ENCODE data around the gene SHC2.
"Not testable (repeated sequence)": the region's sequence is repeated elsewhere in the genome, so short reads cannot be mapped to it uniquely, and the experiment has no call there.

Gene SHC2

DNA sequence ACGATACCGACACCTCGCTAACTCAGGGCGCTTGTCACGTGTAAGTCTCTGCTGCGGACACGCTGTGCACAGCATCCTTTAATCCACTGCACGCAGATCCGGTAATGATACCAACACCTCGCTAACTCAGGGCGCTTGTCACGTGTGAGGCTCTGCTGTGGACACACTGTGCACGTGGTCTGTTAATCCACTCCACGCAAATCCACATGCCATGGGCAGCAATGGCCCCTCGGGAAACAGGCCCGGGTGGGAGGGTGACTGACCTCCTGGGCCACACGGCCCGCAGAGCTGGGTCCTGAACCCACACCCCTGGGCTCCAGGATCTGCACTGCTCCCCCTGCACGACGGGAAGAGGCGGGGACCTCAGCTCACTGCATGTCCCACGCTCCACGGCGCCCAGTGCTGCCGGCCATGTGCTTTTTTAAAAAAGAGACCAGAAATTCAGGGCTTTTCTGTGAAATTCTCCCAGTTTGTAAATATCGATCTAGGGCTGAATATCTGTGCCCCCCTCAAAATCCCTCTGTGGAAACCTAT lies 16.1 kb downstream of the SHC2 start:
- DNase-seq (ENCODE audit: low spot score), result no peak

DNA sequence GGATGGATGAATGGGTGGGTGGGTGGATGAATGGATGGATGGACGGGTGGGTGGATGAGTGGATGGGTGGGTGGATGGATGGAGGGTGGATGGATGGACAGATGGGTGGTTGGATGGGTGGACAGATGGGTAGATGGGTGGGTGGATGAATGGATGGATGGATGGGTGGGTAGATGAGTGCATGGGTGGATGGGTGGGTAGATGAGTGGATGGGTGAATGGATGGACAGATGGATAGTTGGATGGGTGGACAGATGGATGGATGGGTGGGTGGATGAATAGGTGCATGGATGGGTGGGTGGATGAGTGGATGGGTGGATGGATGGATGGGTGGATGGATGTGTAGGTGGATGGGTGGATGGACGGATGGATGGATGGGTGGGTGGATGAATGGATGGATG lies 17.8 kb downstream of the SHC2 start:
- DNase-seq (ENCODE audit: low spot score), result no peak

- DNase-seq (ENCODE audit: low spot score), result no peak
These were observed 18.7 kb downstream of the SHC2 start for GRCh38 chr19:442085-442484.

DNA sequence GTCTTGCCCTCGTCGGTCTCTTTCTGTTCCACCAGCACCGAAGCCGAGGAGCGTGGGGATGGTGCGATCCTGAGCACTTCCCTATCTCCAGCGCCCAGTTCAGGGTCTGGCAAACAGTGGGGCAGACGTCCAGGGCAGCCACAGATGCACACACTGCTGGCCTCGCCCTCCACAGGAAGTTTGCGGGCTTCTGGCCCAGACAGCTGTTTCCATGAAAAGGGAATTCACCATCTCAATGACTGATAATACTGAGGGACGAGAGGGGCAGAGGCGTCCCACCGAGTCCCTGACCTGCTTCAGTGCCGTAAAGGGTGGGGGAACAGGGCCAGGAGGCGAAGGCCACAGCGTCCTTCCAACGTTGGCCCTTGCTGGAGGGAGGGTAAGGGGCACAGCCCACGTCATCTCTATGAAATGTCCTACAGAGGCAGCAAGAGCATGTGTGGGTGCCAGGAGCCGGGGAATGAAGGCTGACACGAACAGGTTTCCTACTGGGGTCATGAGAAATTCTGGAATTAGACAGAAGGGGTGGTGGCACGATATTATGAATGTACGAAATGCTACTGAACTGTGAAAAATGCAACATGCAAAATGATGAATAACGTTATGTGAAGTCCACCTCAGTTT lies 19.5 kb downstream of the SHC2 start:
- no peak for DNase-seq (ENCODE audit: low spot score)

DNA sequence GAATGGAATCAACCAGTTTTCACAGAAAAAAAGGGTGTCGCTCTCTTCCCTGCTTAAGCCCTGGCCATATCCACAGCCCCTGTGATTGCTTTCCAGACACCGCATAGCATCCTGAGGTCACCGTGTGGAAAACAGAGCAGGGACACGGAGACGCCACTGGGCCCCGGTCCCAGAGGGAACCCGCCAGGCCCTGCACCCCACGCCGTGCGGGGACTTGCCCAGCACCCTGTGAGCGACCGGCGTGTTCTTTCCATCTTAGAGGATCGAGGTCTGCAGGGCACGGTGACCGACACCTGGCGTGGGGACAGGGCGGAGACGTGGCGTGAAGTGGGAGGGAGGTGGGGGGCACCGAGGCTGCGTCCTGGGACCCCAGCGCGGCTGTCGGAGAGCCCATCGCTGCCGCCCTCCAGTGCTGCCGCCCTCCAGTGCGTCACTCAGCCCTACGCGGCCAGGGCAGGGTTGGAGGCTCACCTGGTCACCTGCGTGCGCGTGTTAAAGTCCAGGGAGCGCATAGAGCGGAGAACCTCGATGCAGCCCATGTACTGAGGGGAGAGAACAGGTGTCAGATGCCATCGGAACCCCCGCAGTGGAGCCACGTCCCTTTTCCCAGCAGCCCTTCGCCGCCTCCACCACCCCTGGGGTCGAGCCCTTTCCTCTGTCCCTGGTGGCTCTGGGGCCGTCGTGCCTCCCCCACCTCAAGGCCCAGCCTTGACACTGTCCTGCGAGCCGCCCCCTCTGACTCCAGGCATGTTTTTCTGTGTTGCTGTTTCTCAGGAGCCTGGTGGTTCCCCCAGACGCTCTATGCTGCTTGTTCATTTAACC lies 20.2 kb downstream of the SHC2 start:
- no peak for DNase-seq (ENCODE audit: low spot score)

DNA sequence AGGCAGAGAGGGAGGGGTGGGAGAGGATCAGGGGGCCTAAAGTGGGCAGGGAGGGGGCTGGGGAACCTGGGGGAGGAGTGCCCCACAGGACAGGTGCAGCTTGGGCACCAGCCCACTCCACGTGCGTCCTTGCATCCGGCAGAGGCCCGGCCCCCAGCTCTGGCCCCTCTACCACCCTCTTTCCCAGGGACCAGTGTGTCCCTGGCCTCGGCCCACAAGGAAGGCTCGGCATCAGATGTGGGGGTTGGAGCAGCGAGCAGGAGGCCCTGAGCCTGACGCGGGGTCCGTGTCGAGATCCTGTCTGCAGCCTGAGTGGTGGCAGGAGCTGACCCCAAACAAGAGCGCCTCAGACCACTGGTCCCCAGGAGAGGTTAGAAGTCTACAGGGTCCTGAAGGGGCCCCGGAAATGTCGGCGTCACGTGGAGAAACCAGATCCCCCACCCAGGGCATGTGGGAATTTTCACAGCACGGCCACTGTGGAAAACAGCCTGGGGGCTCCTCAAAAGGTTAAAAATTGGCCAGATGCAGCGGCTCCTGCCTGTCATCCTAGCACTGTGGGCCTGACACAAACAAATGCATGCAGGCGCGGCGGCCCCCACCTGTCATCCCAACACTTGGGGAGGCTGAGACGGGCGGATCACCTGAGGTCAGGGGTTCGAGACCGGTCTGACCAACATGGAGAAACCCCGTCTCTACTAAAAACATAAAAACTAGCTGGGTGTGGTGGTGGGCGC lies 21.5 kb downstream of the SHC2 start:
- no peak for DNase-seq (ENCODE audit: low spot score)

- DNase-seq (ENCODE audit: low spot score), result no peak
These were observed 22.3 kb downstream of the SHC2 start for GRCh38 chr19:438416-438958.

DNA sequence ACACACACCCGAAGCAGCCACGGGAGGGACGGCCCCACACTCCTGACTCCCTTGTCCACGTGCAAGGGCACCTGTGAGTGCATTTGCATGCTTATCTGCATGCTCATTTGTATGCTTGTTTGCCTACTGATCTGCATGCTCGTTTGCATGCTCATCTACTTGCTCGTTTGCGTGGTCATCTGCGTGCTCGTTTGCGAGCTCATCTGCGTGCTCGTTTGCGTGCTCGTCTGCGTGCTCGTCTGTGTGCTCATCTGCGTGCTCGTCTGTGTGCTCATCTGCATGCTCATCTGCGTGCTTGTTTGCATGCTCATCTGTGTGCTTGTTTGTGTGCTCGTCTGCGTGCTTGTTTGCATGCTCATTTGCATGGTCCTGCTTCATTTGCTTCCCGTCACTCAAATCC lies 23.8 kb downstream of the SHC2 start:
- no peak for DNase-seq (ENCODE audit: low spot score)

- no peak for DNase-seq (ENCODE audit: low spot score)
These were observed 24.4 kb downstream of the SHC2 start for GRCh38 chr19:436413-436950.

GRCh38 chr19:435707-436412 lies 25.0 kb downstream of the SHC2 start:
- DNase-seq (ENCODE audit: low spot score), result no peak

DNA sequence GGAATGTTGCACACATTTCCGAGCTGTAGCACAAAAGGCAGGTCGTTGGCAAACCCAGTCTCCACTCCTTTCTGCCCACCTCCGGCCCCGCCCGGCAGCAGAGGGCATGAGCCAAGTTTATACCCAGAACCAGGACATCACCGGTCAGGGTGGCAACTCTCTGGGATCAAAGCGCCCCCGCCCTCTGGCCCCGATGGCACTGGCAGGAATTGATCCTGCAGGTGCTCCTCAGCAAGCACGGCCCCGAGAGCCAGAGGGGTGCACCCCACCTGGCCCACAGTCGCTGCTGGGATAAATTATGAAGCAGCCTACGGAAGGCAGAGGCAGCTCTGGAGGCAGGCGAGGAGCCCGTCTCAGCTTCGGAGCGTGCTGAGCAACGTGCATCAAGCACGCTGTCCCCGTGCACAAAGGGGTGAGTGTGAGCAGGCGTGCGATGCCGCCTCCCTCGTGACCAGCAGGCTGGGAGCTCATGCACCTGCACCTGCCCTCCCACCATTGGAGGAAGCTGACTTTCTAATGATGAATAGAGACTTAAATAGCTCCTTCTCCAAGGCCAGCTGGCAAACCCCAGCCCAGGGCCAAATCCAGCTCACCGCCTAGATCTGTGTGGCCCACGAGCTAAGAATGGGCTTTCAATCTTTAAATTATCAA lies 25.7 kb downstream of the SHC2 start:
- DNase-seq (ENCODE audit: low spot score), result no peak

- no peak for DNase-seq (ENCODE audit: low spot score)
These were observed 26.5 kb downstream of the SHC2 start for GRCh38 chr19:434152-434960.

DNA sequence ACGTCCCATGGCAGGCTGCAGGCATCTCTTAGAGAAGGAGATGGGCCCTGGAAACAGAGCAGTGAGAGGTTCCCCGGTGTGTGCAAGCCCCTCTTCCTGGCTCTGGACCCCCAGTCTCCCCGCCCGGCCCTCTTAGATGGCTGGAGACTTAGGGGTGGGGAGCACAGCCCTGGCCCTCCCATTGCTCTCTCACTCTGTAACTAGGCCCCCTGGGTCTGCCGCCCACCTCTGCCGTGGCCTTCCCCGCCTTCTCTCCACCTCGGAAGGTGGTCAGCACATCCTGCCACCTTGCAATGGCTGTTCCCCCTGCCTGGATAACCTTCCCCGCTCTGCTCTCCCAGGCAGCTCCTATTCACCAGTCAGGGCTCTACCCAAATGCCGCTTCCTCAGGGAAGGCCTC lies 30.1 kb downstream of the SHC2 start:
- DNase-seq (ENCODE audit: low spot score), result no peak

GRCh38 chr19:428149-428548 lies 32.7 kb downstream of the SHC2 start:
- no peak for DNase-seq (ENCODE audit: low spot score)

DNA sequence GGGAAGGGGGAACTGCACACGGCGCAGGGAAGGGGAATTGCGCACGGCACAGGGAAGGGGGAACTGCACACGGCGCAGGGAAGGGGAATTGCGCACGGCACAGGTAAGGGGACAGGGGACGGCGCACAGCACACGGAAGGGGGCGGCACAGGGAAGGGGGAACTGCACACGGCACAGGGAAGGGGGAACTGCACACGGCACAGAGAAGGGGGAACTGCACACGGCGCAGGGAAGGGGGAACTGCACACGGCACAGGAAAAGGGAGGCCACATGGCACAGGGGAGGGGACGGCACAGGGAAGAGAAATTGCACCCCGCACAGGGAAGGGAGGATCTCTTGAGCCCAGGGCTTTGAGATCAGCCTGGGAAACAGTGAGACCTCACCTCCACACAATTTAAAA lies 33.2 kb downstream of the SHC2 start:
- DNase-seq (ENCODE audit: low spot score), result not testable (repeated sequence)

- no peak for DNase-seq (ENCODE audit: low spot score)
These were observed 33.9 kb downstream of the SHC2 start for GRCh38 chr19:426725-427445.

GRCh38 chr19:425056-425455 lies 35.8 kb downstream of the SHC2 start:
- DNase-seq (ENCODE audit: low spot score), result no peak

DNA sequence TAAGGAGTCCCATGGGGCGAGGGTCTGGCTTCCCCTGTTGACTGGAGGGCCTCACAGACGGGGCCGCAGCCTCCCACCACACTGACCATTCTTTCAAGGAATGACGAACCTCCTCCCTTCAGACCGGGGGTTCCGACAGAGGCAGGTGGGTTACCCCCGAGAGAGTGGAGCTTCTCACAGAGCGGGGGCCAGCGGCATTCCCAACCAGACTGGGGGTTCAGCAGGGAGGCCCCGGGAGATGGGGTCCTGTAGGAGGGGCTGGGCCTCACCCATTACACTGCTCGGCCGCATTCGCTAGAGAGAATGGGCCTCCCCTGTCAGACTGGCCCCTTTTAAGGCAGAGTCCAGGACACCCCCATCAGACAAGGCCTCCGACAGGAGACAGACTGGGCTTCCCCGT lies 36.3 kb downstream of the SHC2 start:
- DNase-seq (ENCODE audit: low spot score), result no peak

GRCh38 chr19:423691-424466 lies 37.0 kb downstream of the SHC2 start:
- no peak for DNase-seq (ENCODE audit: low spot score)
